ENCODE measurements around the gene ORM2.

ORM2 gene

GRCh38 chr9:114334490-114334889, 4.8 kb downstream of the ORM2 start:
- no peak for FAIRE-seq

GRCh38 chr9:114335745-114336144, 6.1 kb downstream of the ORM2 start:
- no peak for FAIRE-seq

GRCh38 chr9:114336157-114336556, 6.5 kb downstream of the ORM2 start:
- FAIRE-seq = no peak

- FAIRE-seq = no peak
Observed at GRCh38 chr9:114336699-114337395, 7.2 kb downstream of the ORM2 start.

GRCh38 chr9:114338187-114338586, 8.5 kb downstream of the ORM2 start:
- FAIRE-seq = no peak

GRCh38 chr9:114339130-114339908, 9.7 kb downstream of the ORM2 start:
- FAIRE-seq = no peak

GRCh38 chr9:114341152-114341830, 11.6 kb downstream of the ORM2 start:
- no peak for FAIRE-seq

- FAIRE-seq = no peak
Observed at GRCh38 chr9:114341991-114342390, 12.3 kb downstream of the ORM2 start.

- FAIRE-seq = no peak
Observed at GRCh38 chr9:114342755-114343440, 13.2 kb downstream of the ORM2 start.

GRCh38 chr9:114343471-114344187, 14.0 kb downstream of the ORM2 start:
- FAIRE-seq = no peak

- no peak for FAIRE-seq
Observed at GRCh38 chr9:114344188-114344566, 14.5 kb downstream of the ORM2 start.

GRCh38 chr9:114344692-114345091, 15.0 kb downstream of the ORM2 start:
- FAIRE-seq = no peak

GRCh38 chr9:114345493-114346065, 15.9 kb downstream of the ORM2 start:
- FAIRE-seq = no peak

- FAIRE-seq = no peak
Observed at GRCh38 chr9:114346146-114346545, 16.5 kb downstream of the ORM2 start.

- FAIRE-seq = no peak
Observed at GRCh38 chr9:114347675-114348074, 18.0 kb downstream of the ORM2 start.

GRCh38 chr9:114348261-114348905, 18.7 kb downstream of the ORM2 start:
- no peak for FAIRE-seq

GRCh38 chr9:114348906-114349482, 19.3 kb downstream of the ORM2 start:
- no peak for FAIRE-seq

- FAIRE-seq = no peak
Observed at GRCh38 chr9:114349713-114350480, 20.2 kb downstream of the ORM2 start.

- FAIRE-seq = no peak
Observed at GRCh38 chr9:114350636-114351401, 21.1 kb downstream of the ORM2 start.

- FAIRE-seq = no peak
Observed at GRCh38 chr9:114351932-114352331, 22.3 kb downstream of the ORM2 start.
